Measurements from ENCODE around the gene POU2F3.
"Not testable (repeated sequence)": the region's sequence is repeated elsewhere in the genome, so short reads cannot be mapped to it uniquely, and the experiment has no call there.

POU2F3 gene

DNA sequence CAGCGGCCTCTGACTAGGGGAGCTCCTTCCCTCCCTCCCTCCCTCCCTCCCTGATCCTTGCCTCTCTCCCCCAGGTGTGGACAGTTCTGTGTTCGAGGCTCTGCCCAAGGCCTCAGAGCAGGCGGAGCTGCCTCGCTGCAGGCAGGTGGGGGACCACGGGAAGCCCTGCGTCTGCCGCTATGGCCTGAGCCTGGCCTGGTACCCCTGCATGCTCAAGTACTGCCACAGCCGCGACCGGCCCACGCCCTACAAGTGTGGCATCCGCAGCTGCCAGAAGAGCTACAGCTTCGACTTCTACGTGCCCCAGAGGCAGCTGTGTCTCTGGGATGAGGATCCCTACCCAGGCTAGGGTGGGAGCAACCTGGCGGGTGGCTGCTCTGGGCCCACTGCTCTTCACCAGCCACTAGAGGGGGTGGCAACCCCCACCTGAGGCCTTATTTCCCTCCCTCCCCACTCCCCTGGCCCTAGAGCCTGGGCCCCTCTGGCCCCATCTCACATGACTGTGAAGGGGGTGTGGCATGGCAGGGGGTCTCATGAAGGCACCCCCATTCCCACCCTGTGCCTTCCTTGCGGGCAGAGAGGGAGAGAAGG is 11.1 kb upstream of the POU2F3 start:
- DNase-seq = no peak

DNA sequence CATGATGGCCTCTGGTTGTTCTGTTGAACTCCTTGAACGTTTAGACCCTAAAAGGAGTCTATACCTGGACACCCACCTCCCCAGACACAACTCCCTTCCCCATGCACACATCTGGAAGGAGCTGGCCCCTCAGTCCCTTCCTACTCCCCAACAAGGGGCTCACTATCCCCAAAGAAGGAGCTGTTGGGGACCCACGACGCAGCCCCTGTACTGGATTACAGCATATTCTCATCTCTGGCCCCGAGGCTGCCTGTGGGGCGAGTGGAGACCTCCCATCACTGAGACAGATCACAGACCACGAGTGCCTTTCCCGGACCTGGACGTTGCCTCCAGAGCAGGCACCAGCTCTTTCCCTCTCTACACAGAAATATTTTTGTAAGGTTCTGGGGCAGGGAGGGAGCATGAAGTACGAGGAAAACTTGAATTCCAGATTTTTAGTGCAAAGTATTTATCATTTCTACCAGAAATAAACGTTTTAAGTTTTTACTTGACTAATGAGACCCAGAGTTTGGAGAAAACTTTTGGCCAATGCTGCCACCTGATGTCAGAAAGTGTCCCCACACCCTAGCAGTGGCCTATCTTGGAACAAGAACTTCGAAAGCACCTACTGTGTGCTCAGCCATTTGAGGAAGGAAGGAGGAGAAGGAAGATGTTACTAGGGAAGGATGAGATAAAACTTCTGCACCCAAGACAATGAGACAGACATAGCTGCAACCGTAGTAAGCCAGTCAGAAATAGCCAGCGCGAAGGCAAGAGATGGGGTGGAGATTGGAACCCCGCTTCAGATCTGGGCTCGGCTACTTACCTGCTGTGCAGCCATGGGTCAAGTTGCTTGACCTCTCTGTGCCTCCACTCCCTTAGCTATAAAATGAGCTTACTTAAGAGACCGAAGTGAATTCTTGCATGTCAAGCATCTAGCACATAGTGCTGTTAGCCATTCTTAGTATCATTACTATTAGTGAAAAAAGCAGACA is 10.2 kb upstream of the POU2F3 start:
- no peak for DNase-seq

DNA sequence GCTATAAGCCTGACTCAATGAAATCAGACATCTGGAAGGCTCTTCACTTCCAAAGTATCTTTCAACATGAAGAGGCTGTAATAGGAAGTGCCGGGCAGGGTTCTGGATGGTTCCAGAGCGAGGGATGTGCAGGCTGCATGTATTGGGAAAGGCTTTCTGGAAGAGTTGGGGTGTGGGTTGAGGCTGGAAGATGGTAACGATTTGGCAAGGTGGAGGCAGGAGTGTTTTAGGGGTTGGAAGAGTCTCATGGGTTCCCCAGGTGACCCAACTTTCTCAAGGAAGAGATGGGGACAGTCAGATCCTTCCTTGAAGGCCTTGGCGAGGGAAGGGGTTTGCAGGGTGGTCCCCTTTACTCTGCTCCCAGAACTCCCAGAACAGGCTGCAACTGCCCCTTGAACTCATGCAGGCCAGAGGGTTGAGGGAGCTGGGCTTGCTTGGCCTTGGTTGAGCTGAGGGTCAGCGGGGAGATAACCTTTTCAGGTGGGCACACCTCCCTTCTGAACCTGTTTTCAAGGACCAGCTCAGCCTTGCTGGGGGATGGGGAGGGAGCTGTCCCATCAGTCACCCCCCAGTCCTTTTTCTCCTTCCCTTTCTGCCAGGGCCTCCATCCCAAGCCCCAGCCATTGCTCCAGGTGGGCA is 9.4 kb upstream of the POU2F3 start:
- DNase-seq = no peak

DNA sequence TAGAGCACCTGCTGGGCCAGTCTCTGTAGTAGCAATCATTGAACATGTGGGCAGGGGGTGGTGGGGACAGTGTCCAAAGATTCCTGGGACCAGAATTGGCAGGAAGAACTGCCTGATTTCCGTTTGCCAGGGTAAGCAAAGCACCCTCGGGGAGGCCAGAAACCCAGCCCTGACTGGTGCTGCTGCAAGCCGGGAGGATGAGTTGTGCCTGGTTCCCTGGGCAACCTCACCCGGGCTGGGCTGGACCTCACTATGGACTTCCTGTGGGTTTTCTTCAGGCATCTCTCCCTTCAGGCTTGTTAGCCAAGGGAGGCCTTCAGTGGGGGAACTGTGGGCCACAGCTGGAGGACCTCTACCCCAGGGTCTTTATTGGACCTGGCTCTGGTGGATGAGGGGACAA is 8.0 kb upstream of the POU2F3 start:
- DNase-seq = no peak

DNA sequence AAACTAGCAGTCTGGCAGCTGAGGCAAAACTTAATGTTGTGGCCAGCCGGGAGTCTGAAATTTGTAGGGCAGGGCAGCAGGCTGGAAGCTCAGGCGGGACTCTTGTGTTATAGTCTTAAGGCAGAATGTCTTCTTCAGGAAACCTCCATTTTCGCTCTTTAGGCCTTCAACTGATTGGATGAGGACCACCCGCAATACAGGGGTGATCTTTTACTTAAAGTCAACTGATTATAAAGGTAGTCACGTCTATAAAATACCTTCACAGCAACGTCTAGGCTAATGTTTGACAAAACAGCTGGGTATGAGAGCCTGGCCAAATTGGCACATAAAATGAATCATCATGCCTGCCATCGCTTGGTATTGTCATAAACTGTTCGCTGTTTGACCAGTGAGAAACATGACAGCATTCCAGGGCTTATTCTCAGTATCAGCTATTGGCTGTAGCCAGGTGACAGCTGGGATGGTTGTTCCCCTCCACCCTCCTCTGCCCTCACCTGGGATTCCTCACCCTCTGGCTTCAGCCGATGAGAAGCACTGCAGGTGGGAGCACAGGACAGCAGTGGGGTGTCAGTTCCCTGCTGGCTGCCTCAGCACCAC is 6.6 kb upstream of the POU2F3 start:
- DNase-seq = no peak

DNA sequence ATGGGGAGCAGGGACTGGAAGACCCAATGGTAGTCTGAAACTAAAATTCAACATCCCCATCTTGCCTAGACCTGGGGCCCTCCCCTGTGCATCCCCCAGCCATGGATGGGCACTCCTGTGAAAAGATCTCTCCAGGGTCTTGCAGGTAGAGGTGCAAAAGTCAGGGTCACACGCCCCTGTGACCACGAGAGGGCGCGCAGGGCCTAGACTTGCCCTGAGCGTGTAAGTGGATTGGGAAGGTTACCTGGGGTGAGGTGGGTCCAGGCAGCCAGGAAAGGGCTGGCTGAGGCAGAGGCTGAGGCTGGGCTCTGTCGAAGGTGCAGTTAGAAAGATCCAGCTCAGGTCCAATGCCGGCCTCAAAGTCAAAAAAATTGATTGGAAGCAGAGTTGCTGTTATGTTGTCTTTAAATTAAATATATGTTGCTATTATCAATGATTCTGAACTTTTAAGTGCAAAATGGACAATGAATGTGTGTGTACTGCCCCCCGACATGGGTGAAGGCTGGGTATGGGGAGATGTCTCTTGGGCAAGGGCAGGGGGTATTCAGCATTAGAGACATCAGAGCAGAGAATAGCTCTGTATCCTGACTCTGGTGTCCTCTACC is 4.8 kb upstream of the POU2F3 start:
- DNase-seq = no peak

DNA sequence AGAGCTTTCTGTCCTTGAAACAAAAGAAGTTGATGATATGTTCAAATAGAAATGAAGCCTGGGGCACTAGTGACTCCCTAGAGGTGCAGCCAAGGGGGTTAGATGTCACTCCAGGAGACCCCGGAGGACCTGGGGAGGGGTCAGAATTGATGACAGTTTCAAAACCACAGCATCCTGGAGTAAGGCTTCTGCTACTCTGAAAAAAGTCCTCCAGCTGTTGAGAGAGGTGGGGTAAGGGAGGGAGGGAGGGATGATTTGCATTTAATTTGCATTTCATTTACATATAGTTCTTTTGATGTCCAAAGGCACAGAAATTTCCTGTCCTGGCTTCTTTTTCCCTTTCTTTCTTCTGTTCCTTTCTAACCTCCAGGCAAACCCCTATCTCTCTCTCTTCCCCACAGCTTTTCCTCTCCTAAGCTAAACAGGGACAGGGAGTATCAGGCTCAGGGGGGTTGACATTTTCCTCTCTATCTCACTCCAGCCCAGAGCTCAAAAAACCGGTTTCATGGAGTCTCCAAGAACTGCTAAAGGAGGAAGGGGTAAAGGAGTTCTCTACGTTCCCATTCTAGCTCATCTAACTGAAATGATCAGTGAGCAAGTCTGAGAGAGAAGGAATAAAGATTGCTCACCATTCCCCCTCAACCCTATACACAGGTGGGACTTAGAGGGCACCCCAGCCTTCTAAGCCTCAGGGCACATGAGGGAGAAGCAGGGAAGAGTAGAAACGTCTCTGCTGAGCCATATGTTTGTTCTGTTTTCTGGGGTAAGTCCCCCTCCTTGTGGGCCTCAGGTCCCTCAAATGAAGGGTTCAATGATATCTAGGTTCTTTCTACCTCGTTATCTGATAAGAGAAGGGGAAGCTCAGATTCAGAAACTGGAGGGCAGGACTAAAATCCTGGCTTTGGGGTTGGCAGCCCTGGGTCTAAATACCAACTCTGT is 3.5 kb upstream of the POU2F3 start:
- DNase-seq = no peak

DNA sequence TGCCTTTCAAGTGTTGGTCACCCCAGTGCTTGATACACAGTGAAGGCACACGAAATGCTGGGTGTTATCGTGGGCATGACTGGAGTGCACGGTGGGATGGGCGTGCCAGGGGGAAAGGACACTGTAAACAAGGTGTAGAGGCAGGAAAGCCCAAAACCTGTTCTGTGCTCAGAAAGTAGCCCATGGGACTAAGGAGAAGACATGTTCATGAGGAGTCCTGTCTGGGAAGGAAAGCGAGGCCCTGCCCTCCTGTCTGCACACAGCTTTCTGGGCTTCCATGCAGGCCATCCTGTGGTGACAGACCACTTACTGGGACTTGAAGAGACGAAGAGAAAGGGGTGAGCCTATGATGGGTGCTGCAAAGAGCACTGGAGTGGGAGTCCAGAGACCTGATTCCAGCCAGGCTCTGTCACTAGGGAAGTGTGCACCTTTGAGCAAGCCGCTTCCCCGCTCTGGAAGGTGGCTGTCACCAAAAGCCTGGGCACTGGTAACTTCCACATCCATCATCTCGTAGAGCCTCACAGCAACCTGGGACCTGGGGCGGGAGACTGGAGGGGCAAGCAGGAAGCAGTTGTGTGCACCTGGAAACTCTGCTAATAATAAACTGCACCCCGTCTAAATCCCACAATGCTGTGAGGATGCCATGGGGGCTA is 846 bp upstream of the POU2F3 start:
- no peak for DNase-seq

DNA sequence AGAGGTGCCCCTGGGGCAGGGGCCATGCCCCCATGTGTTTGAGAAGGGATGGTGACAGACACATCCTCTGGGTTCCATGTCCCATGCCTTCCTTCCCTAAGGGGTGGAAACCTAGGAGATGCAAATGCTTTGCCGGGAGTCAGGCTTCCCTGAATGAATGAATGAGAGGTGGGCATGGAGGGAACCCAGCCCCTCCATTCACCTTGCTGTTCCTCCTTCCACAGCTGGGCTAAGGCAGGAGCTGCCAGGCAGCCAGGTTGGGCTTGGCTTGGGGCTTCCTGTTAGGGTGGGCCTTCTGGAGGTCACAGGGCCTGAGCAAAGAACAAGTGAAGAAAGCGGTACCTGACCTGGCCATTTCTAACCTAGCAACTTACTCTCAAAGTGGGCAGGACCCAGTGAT is 926 bp downstream of the POU2F3 start:
- DNase-seq = no peak

DNA sequence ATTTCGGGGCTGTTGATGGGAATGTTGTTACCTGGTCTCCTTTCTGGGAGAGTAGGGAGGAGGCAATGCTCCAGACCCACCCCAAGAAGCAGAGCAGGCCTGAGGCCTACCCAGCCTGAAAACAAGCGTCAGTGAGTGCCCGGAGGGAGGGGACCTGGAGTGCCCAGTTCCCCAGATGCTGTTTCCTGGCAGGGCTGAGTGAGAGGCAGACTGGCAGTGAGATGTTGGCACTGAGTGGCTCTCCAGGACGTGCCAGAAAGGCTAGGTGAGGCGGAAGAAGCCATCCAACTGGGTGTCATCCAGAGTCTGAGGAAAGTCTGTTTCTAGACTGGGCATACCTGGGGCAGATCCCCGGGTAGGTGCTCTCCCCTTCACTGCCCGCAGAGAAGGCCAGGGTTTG is 1.3 kb downstream of the POU2F3 start:
- no peak for DNase-seq

DNA sequence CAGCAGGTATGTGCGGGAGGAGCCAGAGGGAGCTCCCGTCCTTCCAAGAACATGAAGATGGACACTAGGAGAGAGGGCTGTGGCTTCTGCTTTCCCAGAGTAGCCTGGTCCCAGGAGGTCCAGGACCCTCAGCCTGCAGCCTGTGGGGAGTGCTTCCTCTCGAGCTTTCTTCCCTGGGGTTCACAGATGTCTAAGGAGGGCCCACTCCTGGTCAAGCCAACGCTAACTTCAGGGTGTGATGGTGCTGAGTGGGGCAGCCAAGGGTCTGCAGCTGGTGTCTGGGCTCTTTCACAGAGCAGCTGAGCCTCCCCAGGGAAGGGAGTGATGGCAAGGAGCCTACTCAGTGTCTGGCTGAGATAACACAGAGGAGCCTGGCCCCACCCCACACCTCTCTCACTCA is 3.3 kb downstream of the POU2F3 start:
- no peak for DNase-seq

DNA sequence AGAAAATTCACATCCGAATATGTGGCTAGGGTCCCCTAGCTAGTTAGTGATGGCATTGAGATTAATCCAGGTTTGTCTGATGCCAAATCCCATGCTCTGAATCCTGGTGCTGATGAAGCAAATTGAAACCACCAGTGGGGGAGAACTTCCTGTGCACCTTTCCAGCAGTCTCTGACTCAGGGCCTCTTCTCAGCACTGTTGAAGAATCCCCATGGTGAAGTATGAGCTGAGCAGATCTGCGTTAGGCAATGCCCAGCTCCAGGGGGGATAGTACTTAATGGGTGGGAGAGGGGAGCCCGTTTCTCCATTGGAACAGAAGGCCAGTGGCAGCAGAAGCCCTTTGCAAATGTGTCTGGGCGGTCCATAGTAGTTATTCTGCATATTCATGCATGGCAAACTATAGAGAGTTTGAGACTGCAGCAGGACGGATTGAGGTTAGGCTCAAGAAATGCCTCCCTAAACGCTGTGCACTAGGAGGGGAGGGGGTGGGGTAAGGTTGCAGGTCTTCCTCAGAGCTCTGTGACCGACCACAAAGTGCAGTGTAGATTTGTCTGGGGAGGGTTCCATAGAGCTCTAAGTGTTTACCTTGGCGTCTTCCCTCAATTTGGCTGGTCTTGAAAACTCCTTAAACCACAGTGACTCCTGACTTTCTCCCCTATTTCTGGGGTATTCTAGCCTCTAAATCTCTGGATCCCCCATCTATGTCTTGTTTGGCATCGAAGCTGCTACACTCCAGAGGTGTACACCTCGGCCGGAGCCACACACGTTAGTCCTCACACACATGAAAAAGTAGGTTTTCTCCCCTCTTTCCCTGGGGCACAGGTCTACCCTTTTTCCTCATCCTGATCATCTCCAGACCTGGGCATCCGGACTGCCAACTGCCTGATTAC is 4.8 kb downstream of the POU2F3 start:
- no peak for DNase-seq

DNA sequence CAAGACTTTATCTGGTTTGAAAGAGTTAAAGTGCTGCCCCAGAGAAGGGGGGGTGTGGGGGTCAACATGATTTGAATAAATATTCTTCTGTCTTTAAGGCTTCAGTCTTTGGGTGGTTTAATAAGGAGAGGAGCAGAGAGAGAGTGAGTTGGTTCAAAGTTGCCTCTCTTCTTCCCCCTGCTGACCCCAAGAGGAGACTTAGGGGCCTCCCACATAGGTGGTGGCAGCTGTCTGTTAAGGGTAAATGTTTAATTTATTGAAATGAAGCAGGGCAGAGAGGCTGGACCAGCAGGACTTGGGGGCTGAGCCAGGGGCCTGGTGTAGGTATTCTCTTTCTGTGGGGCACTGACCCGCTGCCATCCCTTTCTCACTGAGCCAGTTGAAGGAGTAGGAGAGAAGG is 5.5 kb downstream of the POU2F3 start:
- no peak for DNase-seq

DNA sequence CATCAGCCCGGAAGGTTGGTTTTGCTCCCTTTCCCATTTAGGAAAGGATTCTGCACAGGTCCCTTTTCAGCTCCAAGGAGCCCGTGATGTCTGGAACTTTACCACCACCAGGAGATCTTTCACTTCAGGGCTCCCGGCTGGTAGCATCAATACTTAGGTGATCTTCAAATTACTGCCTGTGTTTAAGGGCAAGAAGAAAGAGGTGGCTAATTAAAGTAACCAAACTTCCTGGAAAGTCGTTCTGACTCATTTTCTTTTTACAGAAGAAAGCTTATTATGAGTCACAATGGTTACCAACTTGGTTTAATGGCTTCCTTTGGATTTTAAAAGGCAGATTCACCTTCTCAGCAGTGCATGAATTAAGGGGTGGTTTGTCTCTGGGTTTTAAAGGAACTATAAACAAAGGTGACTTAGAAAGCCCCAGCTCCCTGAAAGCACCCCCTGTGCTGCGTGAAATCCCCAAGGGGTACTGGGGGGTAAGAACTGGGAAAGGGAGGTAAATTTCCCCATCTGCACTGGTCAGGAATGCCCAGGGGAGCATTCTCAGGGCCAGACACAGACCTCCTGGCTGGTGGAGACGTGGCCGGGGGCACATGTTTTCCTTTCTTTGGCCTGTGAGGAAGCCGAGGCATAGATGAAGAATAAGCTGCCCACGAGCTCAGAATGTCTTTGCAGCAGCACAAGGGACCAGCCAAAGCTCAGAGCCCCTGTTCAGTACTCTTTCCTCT is 8.8 kb downstream of the POU2F3 start:
- DNase-seq = no peak

DNA sequence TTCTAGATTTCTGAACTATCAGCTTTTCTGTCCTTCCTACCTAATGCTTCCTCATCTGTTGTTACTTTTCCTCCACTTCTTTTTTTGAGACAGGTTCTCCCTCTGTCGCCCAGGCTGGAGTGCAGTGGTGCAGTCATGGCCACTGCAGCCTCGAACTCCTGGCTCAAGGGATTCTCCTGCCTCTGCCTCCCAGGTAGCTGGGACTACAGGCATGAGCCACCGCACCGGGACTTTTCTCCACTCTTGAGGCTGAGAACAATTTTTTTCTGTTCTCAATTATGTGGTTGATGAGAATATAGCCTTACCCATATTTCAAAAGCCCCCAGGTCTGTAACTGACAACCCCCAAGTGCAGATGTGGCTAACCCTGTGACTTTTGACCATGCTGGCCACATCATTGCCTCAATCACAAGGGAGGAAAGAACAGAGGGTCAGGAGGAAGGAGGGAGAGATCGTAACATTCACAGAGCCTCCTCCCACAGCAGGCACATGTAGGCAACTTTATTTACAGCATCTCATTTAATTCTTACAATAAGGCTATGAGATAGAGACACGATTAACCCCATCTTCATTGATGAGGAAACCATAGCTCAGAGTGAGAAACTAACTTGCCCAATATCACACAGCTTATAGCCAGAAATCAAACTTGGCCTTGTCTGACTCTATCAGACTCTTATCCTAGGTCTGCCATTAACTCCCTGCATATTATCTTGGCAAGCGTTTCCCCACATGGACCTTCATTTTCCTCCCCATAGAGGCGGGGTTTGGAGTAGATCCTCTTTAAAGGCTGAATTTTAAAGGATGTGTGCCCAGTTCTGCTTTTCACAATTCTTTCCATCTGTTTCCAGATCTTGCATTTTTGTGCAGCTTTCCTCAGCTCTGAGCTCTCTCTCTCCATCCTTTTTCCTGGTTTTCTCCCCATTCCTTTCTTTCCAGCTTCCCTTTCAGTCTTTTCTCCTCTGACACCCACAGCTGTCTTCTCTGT is 9.6 kb downstream of the POU2F3 start:
- DNase-seq = no peak

DNA sequence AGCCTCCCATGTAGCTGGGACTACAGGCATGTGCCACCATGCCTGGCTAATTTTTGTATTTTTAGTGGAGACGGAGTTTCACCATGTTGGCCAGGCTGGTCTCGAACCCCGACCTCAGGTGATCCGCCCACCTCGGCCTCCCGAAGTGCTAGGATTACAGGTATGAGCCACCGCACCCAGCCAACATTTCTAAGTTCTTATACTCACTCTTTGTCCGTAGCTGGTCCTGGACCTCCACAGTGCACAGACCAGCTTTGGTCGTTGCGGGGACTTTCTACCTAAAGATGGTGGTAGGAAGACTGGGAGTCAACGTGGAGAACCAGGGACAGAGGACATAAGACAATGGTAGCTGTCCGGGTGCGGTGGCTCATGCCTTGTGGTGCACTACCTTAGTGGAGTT is 13.4 kb downstream of the POU2F3 start:
- DNase-seq = not testable (repeated sequence)

DNA sequence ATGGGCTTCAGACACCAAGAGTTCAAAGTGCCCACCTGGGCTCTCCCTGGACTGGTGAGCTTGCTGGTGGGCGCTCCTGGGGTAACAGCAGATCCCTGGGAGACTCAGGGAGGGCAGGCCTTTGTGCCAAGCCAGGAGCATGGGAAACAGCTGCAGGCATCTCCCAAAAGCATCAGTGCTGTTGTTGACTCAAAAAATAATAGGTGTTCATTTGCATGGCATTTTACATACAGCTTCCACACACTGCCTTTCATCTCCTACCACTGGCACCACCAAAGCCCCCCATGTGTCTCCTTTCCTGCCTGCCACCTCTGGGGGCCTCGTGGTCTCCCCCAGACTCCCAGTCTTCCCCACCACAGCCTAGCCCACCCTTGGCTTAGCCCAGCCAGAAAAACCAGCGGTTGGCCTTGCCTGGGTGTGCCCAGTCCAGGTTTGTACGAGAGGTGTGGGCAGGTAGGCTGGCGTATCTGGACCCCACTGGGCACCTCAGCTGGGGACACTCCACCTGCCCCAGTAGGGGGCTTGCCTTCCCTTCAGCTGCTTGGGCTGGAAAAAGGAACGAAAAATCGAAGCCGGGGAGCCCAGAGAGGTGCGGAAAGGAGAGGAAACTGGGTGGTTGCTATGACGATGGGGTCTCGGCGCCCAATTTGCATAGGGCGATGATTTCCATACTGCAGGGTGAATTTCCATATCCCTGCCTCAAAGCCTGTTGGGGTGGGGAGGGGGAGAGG is 15.0 kb downstream of the POU2F3 start:
- no peak for DNase-seq

DNA sequence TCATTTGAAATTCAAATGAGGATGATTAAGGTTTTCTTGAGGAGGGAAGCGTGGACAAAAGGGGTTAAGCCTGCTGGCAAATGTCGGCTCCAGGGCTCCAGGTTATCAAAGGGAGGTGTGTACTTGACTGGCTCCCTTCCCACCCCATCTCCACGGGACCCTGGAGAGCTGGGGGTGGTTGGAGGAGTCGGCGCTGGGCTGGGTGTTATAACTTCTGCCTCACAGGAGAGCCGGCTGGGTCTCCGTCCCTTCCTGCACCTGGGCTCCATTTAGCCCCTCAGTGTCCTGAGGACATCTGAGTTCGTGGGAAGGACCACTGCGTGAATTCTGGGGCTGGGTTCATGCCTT is 15.6 kb downstream of the POU2F3 start:
- DNase-seq = no peak
